ENCODE measurements around the gene CUBN. TPM values are rescaled to one million over a fixed set of nuclear protein-coding genes. Genes with fewer than 3 reads are reported as not detected.
"Not testable (repeated sequence)": the region's sequence is repeated elsewhere in the genome, so short reads cannot be mapped to it uniquely, and the experiment has no call there.

Gene CUBN
- total RNA-seq, 4 donors from 2014 or later, result 9.2 to 38.9 (median 25.4) TPM

- DNase-seq (ENCODE audit: low spot score in 2 of 2), result no peak
- H3K4me1 ChIP-seq, result peaks cover 0 to 32% (median 16%) of the 10 kb centered on the region in 4 donors
- TF ChIP-seq CTCF (IDR thresholded peaks at IDR 0.05), result no peak
- TF ChIP-seq EP300 (IDR thresholded peaks at IDR 0.05), result no peak
- TF ChIP-seq POLR2A (IDR thresholded peaks at IDR 0.05), result no peak
- no peak overlapping the region for H3K4me3 ChIP-seq
- no peaks in the 10 kb centered on the region for H3K9me3 ChIP-seq
- H3K27me3 ChIP-seq, result no peaks in the 10 kb centered on the region
- no peak overlapping the region for H3K27ac ChIP-seq
- H3K36me3 ChIP-seq, result peaks cover 0 to 16% (median 0%) of the 10 kb centered on the region in 3 donors
- 84 to 93% methylated on average over 5 of the region's 5 CpGs for WGBS, 2 donors
Measured at GRCh38 chr10:17019696-17020095, 109.9 kb downstream of the CUBN start.

GRCh38 chr10:17013131-17013983, 116.3 kb downstream of the CUBN start:
- not testable (repeated sequence) for DNase-seq (ENCODE audit: low spot score in 2 of 2); H3K9me3 ChIP-seq; H3K27me3 ChIP-seq; H3K36me3 ChIP-seq; H3K4me3 ChIP-seq
- Histone ChIP-seq H3K4me1 (peaks cover 3 to 49% (median 31%) of the 10 kb centered on the region in 4 donors), H3K27ac (peak overlapping the region; percentile 52 to 98 (median 80))
- 25 to 42% methylated on average over 2 of the region's 2 CpGs for WGBS, 2 donors

GRCh38 chr10:17012731-17013130, 116.9 kb downstream of the CUBN start:
- not testable (repeated sequence) for H3K36me3 ChIP-seq

GRCh38 chr10:17010363-17011145, 119.1 kb downstream of the CUBN start:
- no peak overlapping the region for H3K4me3 ChIP-seq
- peaks cover 3 to 76% (median 49%) of the 10 kb centered on the region in 4 donors for H3K4me1 ChIP-seq
- H3K36me3 ChIP-seq, result no peaks in the 10 kb centered on the region
- H3K9me3 ChIP-seq, result no peaks in the 10 kb centered on the region
- no peak for DNase-seq (ENCODE audit: low spot score in 2 of 2)
- peak overlapping the region; percentile 72 to 98 (median 94) for H3K27ac ChIP-seq
- 42 to 55% methylated on average over 2 of the region's 2 CpGs for WGBS, 2 donors
- no peaks in the 10 kb centered on the region for H3K27me3 ChIP-seq
- TF ChIP-seq CTCF (IDR thresholded peaks at IDR 0.05), result no peak
- no peak for TF ChIP-seq POLR2A (IDR thresholded peaks at IDR 0.05)
- peak in 1 of 2 donors; percentile 10 for TF ChIP-seq EP300 (IDR thresholded peaks at IDR 0.05)

More at GRCh38 chr10:17012731-17013130, 116.9 kb downstream of the CUBN start:
- not testable (repeated sequence) for H3K9me3 ChIP-seq; DNase-seq (ENCODE audit: low spot score in 2 of 2); H3K27me3 ChIP-seq; H3K4me3 ChIP-seq
- H3K4me1 ChIP-seq, result peaks cover 3 to 56% (median 36%) of the 10 kb centered on the region in 4 donors
- peak overlapping the region; percentile 52 to 98 (median 80) for H3K27ac ChIP-seq

- DNase-seq (ENCODE audit: low spot score in 2 of 2), result no peak
- WGBS, 2 donors, result 7 to 15% methylated on average over 3 of the region's 3 CpGs
- Histone ChIP-seq H3K4me1 (peaks cover 3 to 80% (median 51%) of the 10 kb centered on the region in 4 donors), H3K36me3 (no peaks in the 10 kb centered on the region), H3K9me3 (no peaks in the 10 kb centered on the region), H3K27ac (peak overlapping the region; percentile 72 to 98 (median 94)), H3K27me3 (no peaks in the 10 kb centered on the region), H3K4me3 (peak overlapping the region in 1 of 4 donors; percentile 0)
- TF ChIP-seq POLR2A (IDR thresholded peaks at IDR 0.05), result peak in 1 of 2 donors; percentile 29
- TF ChIP-seq CTCF (IDR thresholded peaks at IDR 0.05), result no peak
- TF ChIP-seq EP300 (IDR thresholded peaks at IDR 0.05), result peak; percentile 83 to 92
Measured at GRCh38 chr10:17009212-17009700, 120.4 kb downstream of the CUBN start.

Data from tibial nerve (tissue), 4 donors.